Mucosa of gallbladder (tissue), 1 donor: Measurements from ENCODE around the gene COL25A1. TPM values are rescaled to one million over a fixed set of nuclear protein-coding genes. Genes with fewer than 3 reads are reported as not detected.
"Not testable (repeated sequence)": the region's sequence is repeated elsewhere in the genome, so short reads cannot be mapped to it uniquely, and the experiment has no call there.

Experiments
- DNase-seq: peaks from one replicate; pipeline ENCODE4 v3.0.0-alpha.2; 2020; ENCODE audit warnings: low spot score
- total RNA-seq: library from RNA; stranded (reverse); gene quantifications from one replicate; pipeline ENCODE4 v1.2.1, GENCODE V29; 2021
- donor health status: DM: no; HTN: no; CAD: no.

Gene COL25A1
- total RNA-seq, 1 donor from 2014 or later: 0.55 TPM

DNA sequence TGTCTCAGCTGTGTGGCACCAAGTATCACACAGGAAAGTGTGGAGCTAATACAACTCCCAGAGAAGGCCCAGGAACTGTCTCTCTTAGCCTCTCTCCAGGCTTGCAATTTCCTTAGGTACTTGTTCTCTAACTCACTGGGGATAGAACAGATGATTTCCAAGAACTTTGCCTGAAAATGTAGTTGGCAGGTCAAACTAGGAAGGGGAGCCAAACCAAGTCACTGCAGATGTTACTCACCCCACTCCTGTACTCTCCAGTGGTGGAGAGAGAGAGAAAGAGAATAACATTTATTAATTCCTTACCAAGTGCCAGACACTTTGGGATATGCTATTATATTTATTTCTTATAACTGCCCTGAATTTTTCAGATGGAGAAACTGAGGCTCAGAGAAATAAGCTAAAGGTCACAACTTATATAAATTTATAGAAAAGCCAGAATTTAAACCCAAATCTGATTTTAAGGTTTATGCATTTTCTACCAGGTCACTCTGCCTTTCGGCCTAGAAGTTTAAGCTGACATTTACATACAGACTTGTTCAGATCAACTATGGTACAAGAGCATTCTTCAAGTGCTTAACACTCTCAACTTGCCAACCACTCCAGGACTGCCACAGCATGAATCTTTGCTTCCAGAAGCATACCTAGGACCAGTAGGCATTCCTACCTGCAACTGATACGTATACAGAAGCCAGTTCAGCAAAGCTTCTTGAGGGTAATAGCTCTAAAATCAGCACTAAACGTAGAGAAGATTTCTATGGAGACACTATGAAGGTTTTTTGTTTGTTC, 291.0 kb downstream of the COL25A1 start:
- DNase-seq: no peak

GRCh38 chr4:109010521-109010920, 291.9 kb downstream of the COL25A1 start:
- no peak for DNase-seq

- DNase-seq: no peak
Observed at GRCh38 chr4:109009909-109010308, 292.5 kb downstream of the COL25A1 start.

GRCh38 chr4:109007976-109008375, 294.5 kb downstream of the COL25A1 start:
- DNase-seq: no peak

DNA sequence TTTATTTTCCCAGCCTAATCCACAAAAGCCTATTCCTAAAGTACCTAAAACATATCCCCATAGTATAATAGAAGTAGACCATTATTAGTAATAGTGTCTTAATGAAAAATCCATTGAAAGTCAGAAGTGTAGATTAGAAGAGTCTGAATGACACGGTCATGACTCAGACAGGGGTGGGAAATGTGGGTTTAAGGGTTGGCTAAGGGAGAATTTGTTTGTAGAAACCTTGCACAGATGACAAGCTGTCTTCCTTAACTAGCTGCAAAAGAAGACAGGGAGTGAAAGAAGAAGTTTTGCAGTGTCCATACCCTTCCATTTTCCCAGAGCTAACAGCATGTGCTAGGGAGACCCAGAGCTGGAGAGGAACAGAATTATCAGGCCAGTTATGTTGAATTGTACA, 296.9 kb downstream of the COL25A1 start:
- DNase-seq: no peak

DNA sequence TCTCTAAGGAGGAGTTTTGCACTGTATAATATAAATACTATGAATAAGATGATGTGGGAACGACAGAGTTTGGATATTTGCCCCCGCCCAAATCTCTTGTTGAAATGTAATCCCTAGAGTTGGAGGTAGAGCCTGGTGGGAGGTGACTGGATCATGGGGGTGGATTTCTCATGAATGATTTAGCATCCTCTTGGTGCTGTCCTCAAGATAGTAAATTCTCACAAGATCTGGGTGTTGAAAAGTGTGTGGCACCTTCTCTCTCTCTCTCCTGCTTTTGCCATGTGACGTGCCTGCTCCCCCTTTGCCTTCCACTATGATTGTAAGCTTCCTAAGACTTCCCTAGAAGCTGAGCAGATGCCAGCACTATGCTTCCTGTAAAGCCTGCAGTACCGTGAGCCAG, 298.0 kb downstream of the COL25A1 start:
- no peak for DNase-seq

GRCh38 chr4:109003964-109004363, 298.5 kb downstream of the COL25A1 start:
- no peak for DNase-seq

GRCh38 chr4:108991551-108992328, 310.7 kb downstream of the COL25A1 start:
- no peak for DNase-seq

GRCh38 chr4:108988464-108989195, 313.8 kb downstream of the COL25A1 start:
- DNase-seq: no peak

- not testable (repeated sequence) for DNase-seq
Observed at GRCh38 chr4:108984495-108984894, 318.0 kb downstream of the COL25A1 start.

DNA sequence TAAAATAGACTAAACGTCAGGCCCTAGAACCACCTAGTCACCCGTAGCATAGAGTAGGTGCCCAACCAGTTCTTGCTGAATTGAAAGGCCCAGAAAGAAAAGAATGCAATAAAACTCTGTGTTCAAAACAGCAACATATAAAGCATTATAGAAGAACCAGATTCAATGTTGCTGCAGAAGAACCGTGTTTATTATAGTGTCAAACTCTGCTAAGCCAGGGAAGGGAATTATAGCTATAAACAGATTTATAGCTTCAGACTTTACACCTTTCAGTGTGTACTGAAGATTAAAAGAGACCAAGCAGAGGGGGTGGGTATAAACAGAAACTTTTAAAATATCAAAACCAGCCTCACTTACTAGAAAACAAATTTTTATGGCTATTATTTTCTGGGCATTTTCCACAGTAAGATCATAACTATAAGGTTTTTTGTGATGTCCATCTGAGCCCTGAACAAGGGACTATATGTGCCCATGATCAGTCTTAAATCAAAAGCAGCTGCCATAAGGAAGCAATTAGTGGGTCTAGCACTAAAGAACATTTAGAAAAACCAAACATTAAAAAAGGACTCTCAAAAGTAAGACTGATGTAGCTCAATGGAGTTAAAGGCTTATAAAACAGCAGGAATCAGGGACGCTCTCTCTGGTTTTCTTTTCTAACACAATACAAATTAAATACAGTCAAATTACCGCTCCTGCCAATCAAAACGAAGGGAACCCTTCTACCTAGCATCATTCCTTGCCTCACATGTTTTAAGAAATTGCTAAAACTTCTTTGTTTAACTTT, 319.9 kb downstream of the COL25A1 start:
- DNase-seq: no peak

- no peak for DNase-seq
Observed at GRCh38 chr4:108980455-108981239, 321.8 kb downstream of the COL25A1 start.

- no peak for DNase-seq
Observed at GRCh38 chr4:108979759-108980158, 322.7 kb downstream of the COL25A1 start.

GRCh38 chr4:108978066-108978465, 324.4 kb downstream of the COL25A1 start:
- no peak for DNase-seq

DNA sequence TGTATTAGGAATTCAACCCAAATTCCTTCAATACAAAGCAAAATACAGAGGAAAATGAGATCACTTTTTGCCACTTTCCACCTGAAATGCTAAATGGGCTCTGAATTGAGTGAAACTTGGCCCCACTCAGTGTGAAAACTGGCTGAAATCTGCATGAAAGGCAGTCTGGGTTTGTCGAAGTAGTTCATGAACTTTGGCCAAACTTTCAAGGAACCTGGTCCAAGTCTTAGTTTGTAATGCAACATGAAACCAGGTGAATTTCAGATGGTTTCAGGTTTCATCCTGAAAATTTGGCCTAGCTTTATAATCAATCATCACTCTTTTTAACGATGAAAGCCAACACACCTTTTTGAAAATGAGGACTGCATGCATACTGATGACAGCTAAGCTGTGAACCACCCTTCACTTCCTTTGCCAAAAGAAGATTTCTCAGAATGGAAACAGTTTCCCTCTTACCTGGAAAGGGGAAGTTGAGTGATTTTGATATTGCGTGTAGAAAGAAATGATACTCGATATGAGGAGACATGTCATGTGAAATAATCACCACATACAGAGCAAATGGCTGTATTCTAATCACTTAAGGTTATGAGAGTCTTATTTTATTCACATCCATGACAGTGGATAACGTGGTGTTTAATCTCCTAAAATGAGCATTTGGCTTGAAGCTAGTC, 329.7 kb downstream of the COL25A1 start:
- no peak for DNase-seq

DNA sequence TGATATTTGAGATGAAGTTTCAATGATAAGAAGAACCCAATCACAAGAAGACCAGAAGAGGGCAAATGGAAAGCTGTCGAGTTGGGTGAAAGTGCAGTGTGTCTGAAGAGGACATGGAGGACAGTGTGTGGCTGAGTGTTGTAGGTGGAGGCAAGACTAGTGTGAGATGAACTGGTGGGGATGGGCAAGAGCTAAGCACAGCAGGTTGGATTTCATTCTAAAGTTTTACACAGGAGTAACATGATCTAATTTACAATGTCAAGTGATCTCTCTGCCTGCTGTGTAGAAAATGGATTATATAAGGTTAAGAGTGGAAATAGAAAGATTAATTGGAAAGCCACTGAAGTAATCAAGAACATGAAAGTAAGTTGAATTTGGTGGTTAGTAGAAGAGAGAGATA, 331.0 kb downstream of the COL25A1 start:
- no peak for DNase-seq

DNA sequence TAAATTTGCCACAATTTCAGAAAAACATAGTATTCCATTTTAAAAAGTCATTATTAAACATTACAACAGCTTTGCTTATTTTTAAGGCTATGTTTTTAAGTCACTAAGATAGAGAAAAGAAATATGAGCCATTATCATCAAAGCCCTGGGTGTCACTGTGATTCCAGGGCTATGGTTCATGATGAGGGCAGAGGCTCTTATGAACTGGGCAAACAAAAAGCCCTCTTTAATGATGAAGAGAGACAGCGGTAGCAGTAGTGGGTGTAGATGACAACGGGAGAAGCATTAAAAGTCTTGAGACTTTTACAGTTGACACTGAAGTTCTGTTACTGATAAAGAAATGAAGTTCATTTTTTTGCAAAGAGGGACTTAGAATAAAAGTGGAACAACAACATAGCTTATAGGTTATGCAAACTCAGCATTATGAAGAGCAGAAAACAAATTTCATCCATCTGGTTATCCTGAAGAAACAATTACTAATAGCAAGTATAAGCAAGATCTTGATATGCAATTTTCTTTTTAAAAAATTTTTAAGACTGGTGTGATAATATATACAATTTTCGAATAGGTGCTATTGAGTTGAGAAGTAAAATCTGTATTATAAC, 336.9 kb downstream of the COL25A1 start:
- no peak for DNase-seq

GRCh38 chr4:108965016-108965415, 337.4 kb downstream of the COL25A1 start:
- no peak for DNase-seq

GRCh38 chr4:108963910-108964309, 338.5 kb downstream of the COL25A1 start:
- no peak for DNase-seq

GRCh38 chr4:108959491-108959890, 343.0 kb downstream of the COL25A1 start:
- no peak for DNase-seq
